Glutamatergic neuron (in vitro differentiated cells): ENCODE data around the gene FOS. TPM values are rescaled to one million over a fixed set of nuclear protein-coding genes. Genes with fewer than 3 reads are reported as not detected.

ENCODE experiments used
- DNase-seq: peaks from one replicate; pipeline ENCODE4 v3.0.0; 2022
- H3K27ac Mint-ChIP-seq: one replicate; pipeline ENCODE4 v1.8.0; 2020; ENCODE audit warnings: mild to moderate bottlenecking, mixed read lengths, inconsistent platforms; ENCODE audit not compliant: unreplicated experiment
- H3K27me3 Mint-ChIP-seq: one replicate; pipeline ENCODE4 v1.8.0; 2020; ENCODE audit warnings: mild to moderate bottlenecking, moderate library complexity, mixed read lengths, inconsistent platforms; ENCODE audit not compliant: unreplicated experiment
- H3K36me3 Mint-ChIP-seq: one replicate; pipeline ENCODE4 v1.8.0; 2020; ENCODE audit warnings: mild to moderate bottlenecking, mixed read lengths, inconsistent platforms; ENCODE audit not compliant: unreplicated experiment
- H3K4me1 Mint-ChIP-seq: one replicate; pipeline ENCODE4 v1.8.0; 2020; ENCODE audit warnings: mild to moderate bottlenecking, low read depth, mixed read lengths, inconsistent platforms; ENCODE audit not compliant: unreplicated experiment
- H3K4me3 Mint-ChIP-seq: one replicate; pipeline ENCODE4 v1.8.0; 2020; ENCODE audit warnings: mild to moderate bottlenecking, mixed read lengths, inconsistent platforms; ENCODE audit not compliant: unreplicated experiment
- H3K9me3 Mint-ChIP-seq: one replicate; pipeline ENCODE4 v1.8.0; 2020; ENCODE audit warnings: mild to moderate bottlenecking, moderate library complexity, mixed read lengths, inconsistent platforms; ENCODE audit not compliant: unreplicated experiment
- total RNA-seq: library from RNA; stranded (reverse); fragmentation: NEBNext Ultra II Directional; extraction: Animal tissue kit (Norgen Biotek cat#: 25700); gene quantifications from one replicate; pipeline ENCODE4 v1.2.1, GENCODE V29; 2021; ENCODE audit not compliant: unreplicated experiment
- TF ChIP-seq, protein P1 (sequence below): fragments of 200-600 bp; sonication (generic); IDR thresholded peaks from one replicate; pipeline ENCODE4 v1.5.0; 2021; ENCODE audit not compliant: partially characterized antibody, unreplicated experiment

The FOS gene
- total RNA-seq, 1 donor from 2014 or later = 2.9 TPM

- H3K27me3 Mint-ChIP-seq = no peaks in the 10 kb centered on the region
- no peaks in the 10 kb centered on the region for H3K36me3 Mint-ChIP-seq
- peaks cover 6% of the 10 kb centered on the region for H3K4me1 Mint-ChIP-seq
- DNase-seq = no peak
- H3K27ac Mint-ChIP-seq = peak overlapping the region; percentile 48
- H3K4me3 Mint-ChIP-seq = peak overlapping the region; percentile 91
- peaks cover 4% of the 10 kb centered on the region for H3K9me3 Mint-ChIP-seq
- TF ChIP-seq, protein P1, sequence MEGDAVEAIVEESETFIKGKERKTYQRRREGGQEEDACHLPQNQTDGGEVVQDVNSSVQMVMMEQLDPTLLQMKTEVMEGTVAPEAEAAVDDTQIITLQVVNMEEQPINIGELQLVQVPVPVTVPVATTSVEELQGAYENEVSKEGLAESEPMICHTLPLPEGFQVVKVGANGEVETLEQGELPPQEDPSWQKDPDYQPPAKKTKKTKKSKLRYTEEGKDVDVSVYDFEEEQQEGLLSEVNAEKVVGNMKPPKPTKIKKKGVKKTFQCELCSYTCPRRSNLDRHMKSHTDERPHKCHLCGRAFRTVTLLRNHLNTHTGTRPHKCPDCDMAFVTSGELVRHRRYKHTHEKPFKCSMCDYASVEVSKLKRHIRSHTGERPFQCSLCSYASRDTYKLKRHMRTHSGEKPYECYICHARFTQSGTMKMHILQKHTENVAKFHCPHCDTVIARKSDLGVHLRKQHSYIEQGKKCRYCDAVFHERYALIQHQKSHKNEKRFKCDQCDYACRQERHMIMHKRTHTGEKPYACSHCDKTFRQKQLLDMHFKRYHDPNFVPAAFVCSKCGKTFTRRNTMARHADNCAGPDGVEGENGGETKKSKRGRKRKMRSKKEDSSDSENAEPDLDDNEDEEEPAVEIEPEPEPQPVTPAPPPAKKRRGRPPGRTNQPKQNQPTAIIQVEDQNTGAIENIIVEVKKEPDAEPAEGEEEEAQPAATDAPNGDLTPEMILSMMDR = no peak
Measured at GRCh38 chr14:75294649-75295033, 16.0 kb downstream of the FOS start.

DNA sequence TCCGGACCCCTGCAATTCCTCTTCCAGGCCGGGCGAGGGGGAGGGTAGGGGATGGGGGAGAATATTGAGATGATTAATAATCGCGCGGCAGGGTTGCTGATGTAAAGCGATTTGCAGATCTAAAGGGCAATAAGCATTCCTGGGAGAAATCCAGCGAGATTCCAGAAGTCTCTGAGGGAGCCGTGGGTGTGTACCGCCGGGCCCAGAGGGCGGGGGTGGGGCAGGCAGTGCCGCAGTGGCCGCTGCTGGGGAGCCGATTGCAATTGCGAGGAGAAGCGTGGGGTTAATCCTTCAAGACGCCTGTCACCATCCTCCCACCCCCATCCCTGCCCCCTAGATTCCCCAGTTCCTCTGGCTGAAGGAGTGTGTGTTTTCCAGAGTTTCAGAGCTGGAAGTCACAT, 16.4 kb downstream of the FOS start:
- no peaks in the 10 kb centered on the region for H3K27me3 Mint-ChIP-seq
- no peak overlapping the region for H3K27ac Mint-ChIP-seq
- H3K4me3 Mint-ChIP-seq = peak overlapping the region; percentile 91
- H3K36me3 Mint-ChIP-seq = no peaks in the 10 kb centered on the region
- TF ChIP-seq, protein P1 = no peak
- peaks cover 4% of the 10 kb centered on the region for H3K9me3 Mint-ChIP-seq
- peaks cover 6% of the 10 kb centered on the region for H3K4me1 Mint-ChIP-seq
- DNase-seq = no peak

GRCh38 chr14:75295491-75296345, 17.1 kb downstream of the FOS start:
- Mint-ChIP-seq H3K9me3 (peaks cover 4% of the 10 kb centered on the region), H3K36me3 (no peaks in the 10 kb centered on the region), H3K4me1 (peaks cover 6% of the 10 kb centered on the region), H3K27me3 (no peaks in the 10 kb centered on the region), H3K4me3 (peak overlapping the region; percentile 91), H3K27ac (no peak overlapping the region)
- DNase-seq = peak; percentile 89
- TF ChIP-seq, protein P1 = peak; percentile 89

GRCh38 chr14:75297411-75298040, 18.9 kb downstream of the FOS start:
- DNase-seq = no peak
- Mint-ChIP-seq H3K27ac (no peak overlapping the region), H3K9me3 (peaks cover 4% of the 10 kb centered on the region), H3K27me3 (no peaks in the 10 kb centered on the region), H3K4me1 (peaks cover 6% of the 10 kb centered on the region), H3K36me3 (no peaks in the 10 kb centered on the region), H3K4me3 (no peak overlapping the region)
- TF ChIP-seq, protein P1 = no peak
